Transverse colon (tissue), 4 donors: ENCODE measurements around the gene INSRR. TPM values are rescaled to one million over a fixed set of nuclear protein-coding genes. Genes with fewer than 3 reads are reported as not detected.

Experiments used
- DNase-seq: peaks from one replicate; pipeline ENCODE4 v3.0.0-alpha.2; 2019
- H3K27ac ChIP-seq, 4 donors: fragments of 200-600 bp; sonication (generic); 2 replicates each; pipeline ENCODE4 v1.5.1; 2016 to 2018; ENCODE audit warnings: inconsistent platforms in 4 of 4
- H3K27me3 ChIP-seq: fragments of 200-600 bp; sonication (generic); 2 replicates; pipeline ENCODE4 v1.5.1; 2017; ENCODE audit warnings: inconsistent platforms
- H3K36me3 ChIP-seq, 4 donors: fragments of 200-600 bp; sonication (generic); 2 replicates each; pipeline ENCODE4 v1.5.1; 2017 to 2019; ENCODE audit warnings: inconsistent platforms in 4 of 4
- H3K4me1 ChIP-seq, 4 donors: fragments of 200-600 bp; sonication (generic); 2 replicates each; pipeline ENCODE4 v1.5.1; 2017 to 2020; ENCODE audit warnings: inconsistent platforms in 4 of 4
- H3K4me3 ChIP-seq, 4 donors: fragments of 200-600 bp; sonication (generic); 1 replicate in 1 of 4; 2 replicates in 3 of 4; pipeline versions ENCODE4 v1.5.1 to v1.6.1; 2017 to 2019; ENCODE audit warnings: inconsistent platforms in 4 of 4
- H3K9me3 ChIP-seq, 2 donors: fragments of 200-600 bp; sonication (generic); 2 replicates each; pipeline ENCODE4 v1.5.1; 2017 to 2019; ENCODE audit warnings: inconsistent platforms in 2 of 2
- EP300 ChIP-seq: sonication (generic); formaldehyde crosslinking; IDR thresholded peaks from one replicate; pipeline ENCODE4 v1.6.1; 2017; ENCODE audit warnings: antibody characterized with exemption, low read depth
- POLR2A ChIP-seq: fragments of 450-650 bp; IDR thresholded peaks from one replicate; pipeline ENCODE4 v1.6.1; 2016; ENCODE audit warnings: antibody characterized with exemption, mild to moderate bottlenecking, moderate library complexity
- POLR2AphosphoS5 ChIP-seq, 3 donors: sonication (generic); formaldehyde crosslinking; IDR thresholded peaks; one replicate each; pipeline ENCODE4 v1.6.1; 2016; ENCODE audit warnings: antibody characterized with exemption in 3 of 3
- WGBS, 2 donors: methylation state at CpG; one replicate each; pipeline ENCODE4 v1.1.5; 2018; ENCODE audit warnings: low coverage in 1 of 2; 5-methylcytosine and 5-hydroxymethylcytosine counted together
- in situ Hi-C, 4 donors: fragments of 200-750 bp; cut with MboI; loops; one replicate each; pipeline versions ENCODE4 v1.15.0 to v1.15.1; 2017; ENCODE audit warnings: low sequenced_read_pairs in 3 of 4, low pct_ligation_motif_present in 1 of 4, low pct_unique_long_range_greater_than_20kb in 1 of 4
- intact Hi-C: fragments of 100-400 bp; cut with DNase I; formaldehyde crosslinking; loops from one replicate; pipeline ENCODE4 v1.15.1; 2023; ENCODE audit warnings: low total_unique reads
- total RNA-seq, 4 donors: library from RNA; depleted of rRNA; stranded (reverse); fragments of >200 nt; gene quantifications; one replicate each; pipeline ENCODE4 v1.1.0, GENCODE V29; 2016
- TF ChIP-seq, protein P1 (sequence below), 5 experiments: fragments of 200-600 bp in 3 of 5; fragments of 450-650 bp in 2 of 5; sonication (generic) in 3 of 5; IDR thresholded peaks; 1 replicate in 2 of 5; 2 replicates in 3 of 5; pipeline ENCODE4 v1.5.1; 2016 to 2017; ENCODE audit warnings: antibody characterized with exemption in 5 of 5, inconsistent platforms in 3 of 5, mild to moderate bottlenecking in 2 of 5, moderate library complexity in 1 of 5

Gene INSRR
- total RNA-seq, 4 donors from 2014 or later, result not detected

DNA sequence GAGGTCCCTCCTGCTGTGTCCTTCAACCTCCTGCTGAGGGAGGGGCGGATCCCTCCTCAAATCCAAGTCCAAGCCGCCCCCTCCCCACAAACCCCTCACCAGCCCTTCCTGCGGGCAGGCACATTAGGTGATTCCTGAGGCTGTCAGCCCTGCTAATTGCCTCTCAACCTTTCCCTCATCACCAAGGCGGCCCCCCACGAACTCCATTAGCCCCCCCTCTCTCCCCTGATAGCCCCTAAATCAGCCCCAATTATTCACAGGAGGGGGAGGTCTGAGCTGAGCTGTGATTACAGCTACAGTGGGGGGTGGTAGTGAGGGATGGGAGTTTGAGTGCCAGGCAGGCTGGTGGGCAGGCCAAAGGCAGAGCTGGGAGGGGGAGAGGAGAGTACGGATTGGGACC, 28.8 kb upstream of the INSRR start:
- no peaks in the 10 kb centered on the region for H3K9me3 ChIP-seq
- WGBS, 2 donors, result 29% methylated on average over 6 of the region's 6 CpGs; no CpG with 5 or more reads in 1 of the 2 donors
- no peaks in the 10 kb centered on the region for H3K36me3 ChIP-seq
- H3K4me3 ChIP-seq, result no peak overlapping the region
- DNase-seq, result no peak
- in situ Hi-C loops, result no loop called here
- H3K4me1 ChIP-seq, result peaks cover 2 to 8% (median 7%) of the 10 kb centered on the region in 4 donors
- peaks cover 40% of the 10 kb centered on the region for H3K27me3 ChIP-seq
- TF ChIP-seq, protein P1, sequence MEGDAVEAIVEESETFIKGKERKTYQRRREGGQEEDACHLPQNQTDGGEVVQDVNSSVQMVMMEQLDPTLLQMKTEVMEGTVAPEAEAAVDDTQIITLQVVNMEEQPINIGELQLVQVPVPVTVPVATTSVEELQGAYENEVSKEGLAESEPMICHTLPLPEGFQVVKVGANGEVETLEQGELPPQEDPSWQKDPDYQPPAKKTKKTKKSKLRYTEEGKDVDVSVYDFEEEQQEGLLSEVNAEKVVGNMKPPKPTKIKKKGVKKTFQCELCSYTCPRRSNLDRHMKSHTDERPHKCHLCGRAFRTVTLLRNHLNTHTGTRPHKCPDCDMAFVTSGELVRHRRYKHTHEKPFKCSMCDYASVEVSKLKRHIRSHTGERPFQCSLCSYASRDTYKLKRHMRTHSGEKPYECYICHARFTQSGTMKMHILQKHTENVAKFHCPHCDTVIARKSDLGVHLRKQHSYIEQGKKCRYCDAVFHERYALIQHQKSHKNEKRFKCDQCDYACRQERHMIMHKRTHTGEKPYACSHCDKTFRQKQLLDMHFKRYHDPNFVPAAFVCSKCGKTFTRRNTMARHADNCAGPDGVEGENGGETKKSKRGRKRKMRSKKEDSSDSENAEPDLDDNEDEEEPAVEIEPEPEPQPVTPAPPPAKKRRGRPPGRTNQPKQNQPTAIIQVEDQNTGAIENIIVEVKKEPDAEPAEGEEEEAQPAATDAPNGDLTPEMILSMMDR (IDR thresholded peaks at IDR 0.05), result no peak
- TF ChIP-seq POLR2AphosphoS5 (IDR thresholded peaks at IDR 0.05) (no peak), EP300 (no peak), POLR2A (no peak)
- intact Hi-C loops, result no loop called here
- H3K27ac ChIP-seq, result no peak overlapping the region

DNA sequence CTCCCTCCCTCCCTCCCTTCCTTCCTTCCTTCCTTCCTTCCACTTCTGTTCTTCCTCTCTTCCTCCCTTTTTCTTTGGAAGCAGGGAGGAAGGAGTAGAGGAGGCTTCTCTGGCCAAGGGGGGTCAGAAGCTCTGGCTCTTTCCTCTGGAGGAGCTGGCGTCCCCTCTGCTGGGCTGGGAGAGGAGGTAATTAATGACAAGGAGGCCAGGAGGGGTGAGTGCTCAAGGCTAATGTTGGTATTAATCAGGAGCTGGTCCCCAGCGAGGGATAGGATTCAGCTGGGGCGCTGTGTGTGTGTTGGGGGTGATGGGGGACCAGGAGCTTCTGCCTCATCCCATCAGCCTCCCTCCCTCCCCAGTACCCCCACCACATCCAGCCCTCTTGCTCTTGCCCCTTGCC, 28.4 kb upstream of the INSRR start:
- Histone ChIP-seq H3K27me3 (peaks cover 37% of the 10 kb centered on the region), H3K9me3 (no peaks in the 10 kb centered on the region), H3K4me3 (no peak overlapping the region), H3K27ac (no peak overlapping the region), H3K4me1 (peaks cover 0 to 4% (median 3%) of the 10 kb centered on the region in 4 donors), H3K36me3 (no peaks in the 10 kb centered on the region)
- TF ChIP-seq, protein P1 (IDR thresholded peaks at IDR 0.05), result no peak
- TF ChIP-seq POLR2AphosphoS5 (IDR thresholded peaks at IDR 0.05) (no peak), POLR2A (no peak), EP300 (no peak)
- intact Hi-C loops, result no loop called here
- 27 to 86% methylated on average over 1 to 3 of the region's 3 CpGs for WGBS, 2 donors
- DNase-seq, result no peak
- in situ Hi-C loops, result no loop called here

DNA sequence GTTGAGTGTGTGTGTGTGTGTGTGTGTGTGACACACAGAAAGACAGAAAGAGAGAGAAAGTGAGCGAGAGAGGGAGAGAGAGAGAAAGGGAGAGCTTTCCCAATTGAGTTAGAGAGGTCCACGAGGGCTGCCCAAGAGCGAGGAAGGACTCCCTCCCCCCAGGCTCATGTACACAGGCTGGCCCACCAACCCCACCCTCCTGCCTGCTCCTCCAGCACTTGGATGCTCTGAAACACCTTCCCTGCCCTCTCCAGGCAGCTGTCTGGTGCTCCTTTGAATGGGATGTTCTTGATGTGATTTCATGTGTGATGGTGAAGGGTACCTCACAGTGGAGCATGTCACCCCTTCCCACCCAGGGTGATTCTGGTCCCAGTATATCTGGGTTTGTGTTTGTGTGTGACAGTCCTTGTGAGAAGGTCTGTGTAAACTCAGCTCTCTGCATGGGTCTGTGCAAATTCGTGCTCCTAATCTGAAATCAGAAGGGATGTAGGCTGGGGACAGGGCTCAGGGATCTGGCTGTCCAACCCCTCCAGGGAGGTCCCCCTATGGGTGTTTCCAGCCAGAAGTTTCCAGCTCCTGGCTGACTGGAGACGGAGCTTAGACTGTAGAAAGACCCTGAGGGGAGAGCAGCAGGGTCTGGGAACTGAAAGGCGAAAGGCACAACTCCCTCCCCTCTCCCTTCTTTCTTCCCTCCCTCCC, 27.8 kb upstream of the INSRR start:
- Histone ChIP-seq H3K36me3 (no peaks in the 10 kb centered on the region), H3K27ac (no peak overlapping the region), H3K4me1 (no peaks in the 10 kb centered on the region), H3K9me3 (no peaks in the 10 kb centered on the region), H3K27me3 (peaks cover 37% of the 10 kb centered on the region), H3K4me3 (no peak overlapping the region)
- intact Hi-C loops (no loop called here), in situ Hi-C loops (no loop called here)
- 17 to 44% methylated on average over 1 to 6 of the region's 6 CpGs for WGBS, 2 donors
- DNase-seq, result no peak
- no peak for TF ChIP-seq POLR2A
- TF ChIP-seq EP300, result no peak
- TF ChIP-seq POLR2AphosphoS5 (IDR thresholded peaks at IDR 0.05), result no peak
- TF ChIP-seq, protein P1 (IDR thresholded peaks at IDR 0.05), result no peak

DNA sequence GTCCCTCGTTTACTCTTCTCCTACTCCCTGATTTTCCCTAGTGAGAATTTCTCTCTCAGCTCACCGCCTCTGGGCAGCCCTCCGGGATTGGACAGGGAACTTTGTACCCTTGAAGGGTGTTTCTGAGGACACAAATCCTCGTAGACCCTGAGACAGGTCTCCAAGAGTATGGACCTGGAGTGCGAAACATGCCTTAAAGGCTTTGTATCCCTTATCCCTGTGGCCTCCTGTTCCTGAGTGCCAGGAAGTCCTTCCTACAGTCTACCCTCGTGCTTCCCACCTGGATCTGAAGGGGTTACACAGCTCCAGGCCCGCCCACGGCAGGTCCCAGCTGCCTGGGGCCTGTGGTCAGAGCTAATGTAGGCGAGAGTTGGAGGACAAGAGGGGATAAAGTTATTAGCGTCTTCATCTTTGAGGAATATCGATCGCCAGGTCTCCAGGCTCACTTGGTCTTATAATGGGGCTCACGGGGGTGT, 27.0 kb upstream of the INSRR start:
- Histone ChIP-seq H3K36me3 (no peaks in the 10 kb centered on the region), H3K4me1 (no peaks in the 10 kb centered on the region), H3K9me3 (no peaks in the 10 kb centered on the region), H3K4me3 (no peak overlapping the region), H3K27ac (no peak overlapping the region), H3K27me3 (peaks cover 38% of the 10 kb centered on the region)
- in situ Hi-C loops (no loop called here), intact Hi-C loops (no loop called here)
- WGBS, 2 donors, result 57 to 60% methylated on average over 1 to 12 of the region's 13 CpGs
- TF ChIP-seq, protein P1 (IDR thresholded peaks at IDR 0.05), result no peak
- TF ChIP-seq POLR2A, result no peak
- no peak for TF ChIP-seq EP300
- no peak for TF ChIP-seq POLR2AphosphoS5 (IDR thresholded peaks at IDR 0.05)
- no peak for DNase-seq
